DND-41 (cell line): ENCODE measurements around the gene TOGARAM1.

Experiments used
- EZH2 ChIP-seq: IDR thresholded peaks from 3 replicates; pipeline ENCODE4 v1.6.1; 2012; ENCODE audit warnings: borderline replicate concordance, low read depth, mild to moderate bottlenecking, moderate library complexity, low read length, inconsistent platforms; ENCODE audit not compliant: severe bottlenecking
- TF ChIP-seq, protein P1 (sequence below): IDR thresholded peaks from 2 replicates; pipeline ENCODE4 v1.5.1; 2012; ENCODE audit warnings: borderline replicate concordance, low read length, moderate library complexity, mild to moderate bottlenecking; ENCODE audit not compliant: poor library complexity, severe bottlenecking; ENCODE audit errors: extremely low read depth

GRCh38 chr14:44966601-44967336, 4.8 kb downstream of the TOGARAM1 start:
- TF ChIP-seq, protein P1, sequence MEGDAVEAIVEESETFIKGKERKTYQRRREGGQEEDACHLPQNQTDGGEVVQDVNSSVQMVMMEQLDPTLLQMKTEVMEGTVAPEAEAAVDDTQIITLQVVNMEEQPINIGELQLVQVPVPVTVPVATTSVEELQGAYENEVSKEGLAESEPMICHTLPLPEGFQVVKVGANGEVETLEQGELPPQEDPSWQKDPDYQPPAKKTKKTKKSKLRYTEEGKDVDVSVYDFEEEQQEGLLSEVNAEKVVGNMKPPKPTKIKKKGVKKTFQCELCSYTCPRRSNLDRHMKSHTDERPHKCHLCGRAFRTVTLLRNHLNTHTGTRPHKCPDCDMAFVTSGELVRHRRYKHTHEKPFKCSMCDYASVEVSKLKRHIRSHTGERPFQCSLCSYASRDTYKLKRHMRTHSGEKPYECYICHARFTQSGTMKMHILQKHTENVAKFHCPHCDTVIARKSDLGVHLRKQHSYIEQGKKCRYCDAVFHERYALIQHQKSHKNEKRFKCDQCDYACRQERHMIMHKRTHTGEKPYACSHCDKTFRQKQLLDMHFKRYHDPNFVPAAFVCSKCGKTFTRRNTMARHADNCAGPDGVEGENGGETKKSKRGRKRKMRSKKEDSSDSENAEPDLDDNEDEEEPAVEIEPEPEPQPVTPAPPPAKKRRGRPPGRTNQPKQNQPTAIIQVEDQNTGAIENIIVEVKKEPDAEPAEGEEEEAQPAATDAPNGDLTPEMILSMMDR, result no peak
- no peak for TF ChIP-seq EZH2
